ENCODE results near the gene MLLT6. TPM values are rescaled to one million over a fixed set of nuclear protein-coding genes. Genes with fewer than 3 reads are reported as not detected.
A peak's percentile ranks its signal among the peaks of the same experiment; 100 is the strongest.

The MLLT6 gene
- total RNA-seq, 1 donor from 2014 or later = 155 TPM

GRCh38 chr17:38748892-38749222, 43.8 kb downstream of the MLLT6 start:
- H3K27me3 Mint-ChIP-seq = no peaks in the 10 kb centered on the region
- H3K4me1 Mint-ChIP-seq (ENCODE audit: low read depth) = peaks cover 50% of the 10 kb centered on the region

DNA sequence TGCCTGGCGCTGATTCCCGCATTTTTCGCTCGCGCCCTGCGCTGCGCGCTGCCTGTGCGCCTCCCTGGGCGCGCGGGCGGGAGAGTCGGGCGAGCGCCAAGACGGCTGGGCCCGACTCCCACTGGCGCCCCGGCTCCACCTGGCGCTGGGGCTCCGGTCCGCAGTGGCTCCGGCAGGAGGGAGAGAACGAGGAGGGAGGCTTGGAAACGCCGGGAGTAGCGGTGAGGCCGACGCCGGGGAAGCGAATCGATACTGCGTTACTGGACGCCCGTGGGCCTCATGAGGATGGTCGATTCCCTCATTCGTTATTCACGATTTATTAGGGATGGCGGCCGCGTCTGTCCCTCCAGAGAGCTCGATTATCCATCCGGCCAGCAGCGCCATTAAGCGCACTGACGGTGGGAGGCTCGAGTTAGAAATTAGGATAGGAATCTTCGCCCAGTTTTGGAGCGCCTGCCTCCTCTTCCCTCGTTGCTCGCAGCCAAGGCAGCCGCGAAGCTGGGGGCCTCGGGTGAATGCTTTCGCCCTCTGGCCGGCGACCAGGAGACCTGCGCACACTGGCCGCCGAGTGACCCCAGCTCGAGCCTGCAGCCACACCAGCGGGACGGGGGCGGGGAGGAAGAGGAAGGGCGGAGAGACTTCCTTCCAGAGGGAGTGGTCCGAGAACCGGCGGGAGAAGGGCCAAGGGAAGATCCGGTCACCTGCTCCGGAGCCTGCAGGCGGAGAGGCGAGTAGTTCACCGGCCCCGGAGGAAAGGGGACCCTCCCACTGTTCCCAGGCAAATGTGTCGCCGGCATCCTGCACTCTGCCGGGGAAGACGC, 44.4 kb downstream of the MLLT6 start:
- H3K4me3 Mint-ChIP-seq (ENCODE audit: low read depth) = peak overlapping the region; percentile 91
- H3K4me1 Mint-ChIP-seq (ENCODE audit: low read depth) = peaks cover 45% of the 10 kb centered on the region
- peak overlapping the region; percentile 92 for H3K27ac Mint-ChIP-seq
- peak; percentile 55 for DNase-seq (ENCODE audit: low spot score, unreplicated experiment)
- no peaks in the 10 kb centered on the region for H3K9me3 Mint-ChIP-seq (ENCODE audit: low read depth)
- H3K36me3 Mint-ChIP-seq (ENCODE audit: insufficient read depth) = peaks cover 1% of the 10 kb centered on the region
- TF ChIP-seq CTCF (IDR thresholded peaks at IDR 0.05; ENCODE audit: unreplicated experiment) = no peak
- no peaks in the 10 kb centered on the region for H3K27me3 Mint-ChIP-seq

More at GRCh38 chr17:38748892-38749222, 43.8 kb downstream of the MLLT6 start:
- no peak for DNase-seq (ENCODE audit: low spot score, unreplicated experiment)
- Mint-ChIP-seq H3K9me3 (ENCODE audit: low read depth) (no peaks in the 10 kb centered on the region), H3K36me3 (ENCODE audit: insufficient read depth) (peaks cover 1% of the 10 kb centered on the region), H3K4me3 (ENCODE audit: low read depth) (peak overlapping the region; percentile 91), H3K27ac (no peak overlapping the region)
- no peak for TF ChIP-seq CTCF (IDR thresholded peaks at IDR 0.05; ENCODE audit: unreplicated experiment)

GRCh38 chr17:38750044-38750311, 44.9 kb downstream of the MLLT6 start:
- Mint-ChIP-seq H3K9me3 (ENCODE audit: low read depth) (no peaks in the 10 kb centered on the region), H3K27ac (peak overlapping the region; percentile 92), H3K36me3 (ENCODE audit: insufficient read depth) (peaks cover 3% of the 10 kb centered on the region), H3K4me1 (ENCODE audit: low read depth) (peaks cover 43% of the 10 kb centered on the region), H3K4me3 (ENCODE audit: low read depth) (peak overlapping the region; percentile 91), H3K27me3 (no peaks in the 10 kb centered on the region)
- DNase-seq (ENCODE audit: low spot score, unreplicated experiment) = no peak
- no peak for TF ChIP-seq CTCF (IDR thresholded peaks at IDR 0.05; ENCODE audit: unreplicated experiment)

DNA sequence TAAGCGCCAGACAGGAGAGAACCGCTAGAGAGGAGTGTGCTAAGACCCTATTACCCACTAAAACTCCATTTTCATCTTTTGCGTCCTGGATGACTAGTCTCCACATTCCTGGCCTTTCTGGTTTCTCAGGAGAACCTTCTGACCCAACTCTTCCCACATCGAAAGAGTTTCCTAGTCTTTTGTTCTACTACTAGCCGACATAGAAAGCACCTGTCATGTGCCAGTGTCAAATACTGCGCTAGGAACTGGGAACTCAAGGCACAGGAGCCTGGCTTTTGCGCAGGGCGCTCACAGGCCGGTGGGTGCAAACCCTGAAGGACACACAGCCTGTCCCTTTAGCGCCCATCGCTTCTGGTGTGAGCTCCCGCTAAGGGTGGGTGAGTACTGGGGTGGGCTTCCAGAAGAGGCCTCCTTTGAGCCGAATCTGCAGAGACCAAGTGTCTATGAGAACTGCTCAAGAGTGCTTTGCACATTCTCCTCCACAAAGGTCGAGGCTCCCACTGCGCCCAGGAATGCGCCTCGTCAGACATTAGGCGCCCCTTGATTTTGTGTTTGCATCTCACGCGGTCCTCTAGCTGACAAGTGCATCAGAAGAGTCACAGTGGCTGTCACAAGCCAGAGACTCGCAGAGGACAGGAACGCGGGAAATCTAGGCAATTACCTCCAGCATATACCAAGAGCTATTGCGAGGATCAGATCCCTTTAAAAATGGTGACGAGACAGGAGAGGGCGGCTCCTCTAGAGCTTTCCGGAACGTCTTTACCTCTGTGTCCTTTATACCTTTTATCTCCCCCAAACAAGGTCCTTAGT, 45.4 kb downstream of the MLLT6 start:
- DNase-seq (ENCODE audit: low spot score, unreplicated experiment) = no peak
- no peak for TF ChIP-seq CTCF (IDR thresholded peaks at IDR 0.05; ENCODE audit: unreplicated experiment)
- no peaks in the 10 kb centered on the region for H3K9me3 Mint-ChIP-seq (ENCODE audit: low read depth)
- no peaks in the 10 kb centered on the region for H3K27me3 Mint-ChIP-seq
- H3K27ac Mint-ChIP-seq = peak overlapping the region; percentile 99
- peak overlapping the region; percentile 91 for H3K4me3 Mint-ChIP-seq (ENCODE audit: low read depth)
- H3K36me3 Mint-ChIP-seq (ENCODE audit: insufficient read depth) = peaks cover 3% of the 10 kb centered on the region
- peaks cover 40% of the 10 kb centered on the region for H3K4me1 Mint-ChIP-seq (ENCODE audit: low read depth)

DNA sequence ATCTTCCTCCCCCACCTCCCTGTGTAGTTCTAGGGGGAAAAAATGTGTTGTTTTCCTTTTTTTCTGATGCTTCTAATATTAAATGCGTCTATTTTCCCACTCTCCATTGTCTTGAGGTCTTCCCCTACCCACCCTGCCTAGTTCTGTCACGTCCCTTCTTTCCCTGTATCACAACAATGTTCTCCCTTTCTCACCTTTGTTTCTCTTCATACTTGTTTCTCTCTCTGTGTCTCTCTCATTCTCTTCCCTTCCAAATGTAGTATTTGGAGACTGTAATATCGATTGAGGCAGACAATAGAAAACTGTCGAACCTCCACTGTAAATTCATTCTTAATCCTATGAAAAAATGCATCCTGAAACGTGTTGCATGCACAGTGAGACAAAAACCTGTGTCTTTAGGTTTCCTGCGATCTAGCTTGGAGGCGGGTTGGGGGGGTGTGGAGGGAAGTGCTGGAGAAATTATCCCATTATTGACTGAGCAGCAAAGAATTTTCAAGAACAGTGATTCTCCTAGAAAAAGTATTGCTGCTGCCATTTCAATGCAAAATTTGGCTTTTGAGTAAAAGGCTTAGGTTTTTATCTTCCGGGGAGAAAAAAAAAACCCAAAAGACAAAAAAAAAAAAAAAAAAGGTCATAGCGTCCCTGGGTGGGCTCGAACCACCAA, 46.2 kb downstream of the MLLT6 start:
- H3K9me3 Mint-ChIP-seq (ENCODE audit: low read depth) = no peaks in the 10 kb centered on the region
- H3K27me3 Mint-ChIP-seq = no peaks in the 10 kb centered on the region

More for the DNA sequence above, 46.2 kb downstream of the MLLT6 start:
- peaks cover 6% of the 10 kb centered on the region for H3K36me3 Mint-ChIP-seq (ENCODE audit: insufficient read depth)
- no peak for TF ChIP-seq CTCF (IDR thresholded peaks at IDR 0.05; ENCODE audit: unreplicated experiment)
- H3K4me3 Mint-ChIP-seq (ENCODE audit: low read depth) = peak overlapping the region; percentile 91
- H3K4me1 Mint-ChIP-seq (ENCODE audit: low read depth) = peaks cover 33% of the 10 kb centered on the region
- H3K27ac Mint-ChIP-seq = peak overlapping the region; percentile 99
- no peak for DNase-seq (ENCODE audit: low spot score, unreplicated experiment)

All from progenitor cell of endocrine pancreas (in vitro differentiated cells).